Activated CD4-positive, alpha-beta T cell treated with anti-CD3 and anti-CD28 coated beads for 24 hours (primary cell): Measurements from ENCODE around the gene P2RY14.

Source experiments
- DNase-seq, 2 donors: peaks; one replicate each; pipeline ENCODE4 v3.0.0-alpha.2; 2020; ENCODE audit warnings: low read depth in 2 of 2

P2RY14 gene

GRCh38 chr3:151216641-151217607 is 61.4 kb downstream of the P2RY14 start:
- no peak for DNase-seq

- DNase-seq = no peak
Measured at GRCh38 chr3:151214459-151214858, 63.9 kb downstream of the P2RY14 start.

- no peak for DNase-seq
Measured at GRCh38 chr3:151213881-151214280, 64.5 kb downstream of the P2RY14 start.

DNA sequence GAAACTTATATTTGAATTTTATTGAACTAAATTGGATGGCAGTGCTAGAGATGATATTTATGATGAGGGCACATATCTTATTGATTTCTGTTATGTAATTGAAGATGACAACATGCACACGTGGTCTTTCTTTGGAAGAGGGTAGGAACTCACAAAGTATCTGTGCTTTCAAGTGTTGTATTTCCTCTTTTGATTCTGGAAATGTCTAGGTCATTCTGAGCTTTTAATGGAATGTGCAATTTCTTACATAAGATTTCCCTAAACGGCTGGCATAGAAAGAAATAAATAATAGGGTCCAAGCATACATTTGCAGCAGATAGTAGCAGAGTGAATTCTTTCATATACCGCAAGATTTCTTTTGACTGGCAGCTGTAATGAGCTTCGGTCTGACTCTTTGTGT is 65.2 kb downstream of the P2RY14 start:
- no peak for DNase-seq

DNA sequence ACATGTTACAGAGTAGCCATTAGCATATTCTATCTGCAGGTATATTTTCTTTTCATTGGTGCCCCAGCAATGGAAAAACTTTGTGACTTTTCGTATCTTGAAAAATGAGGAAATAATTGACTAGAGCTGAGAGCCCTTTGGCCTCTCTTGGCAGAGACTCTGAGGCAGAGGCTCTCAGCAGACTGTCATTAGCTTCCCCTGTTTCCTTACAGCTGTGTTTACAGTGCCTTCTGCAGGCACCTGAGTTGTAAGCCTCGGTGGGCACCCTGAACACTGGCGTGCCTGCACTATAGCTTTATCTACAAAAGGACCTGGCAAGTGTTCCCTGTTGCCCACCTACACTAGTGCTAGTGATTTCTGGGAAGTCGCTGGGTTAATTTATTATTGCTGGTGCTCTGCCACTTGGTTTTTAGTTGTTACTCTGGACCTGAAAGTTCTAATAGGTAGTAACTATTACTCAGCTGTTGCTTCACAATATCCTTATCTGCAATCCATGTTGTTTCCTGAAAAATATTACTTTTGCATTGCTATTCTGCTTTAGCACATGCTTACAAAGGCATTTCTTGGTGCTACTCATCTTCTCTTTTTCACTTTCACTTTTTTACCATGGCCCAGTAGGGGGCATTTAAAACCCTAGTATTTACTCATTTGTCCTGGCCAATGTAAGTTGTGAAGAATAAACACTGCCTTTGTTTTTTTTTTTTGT is 67.5 kb downstream of the P2RY14 start:
- DNase-seq = no peak

DNA sequence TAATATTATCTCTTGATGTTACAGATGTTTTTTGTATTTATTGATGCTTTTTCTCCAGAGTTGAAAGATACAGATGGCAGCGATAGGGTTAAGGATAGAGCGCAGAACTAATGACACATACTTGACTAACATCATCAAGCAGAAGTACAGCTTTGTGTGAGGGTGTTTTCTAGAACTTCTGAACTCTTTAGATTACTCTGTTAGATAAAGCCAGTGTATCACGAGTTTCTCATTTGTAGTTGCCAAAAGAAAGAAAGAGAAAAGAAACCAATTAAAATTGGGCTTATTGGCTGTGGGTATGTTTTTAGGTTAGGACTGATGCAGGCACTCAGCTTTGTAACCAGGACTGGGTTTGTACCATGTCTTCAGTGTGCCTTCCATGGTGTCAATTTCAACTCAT is 68.7 kb downstream of the P2RY14 start:
- no peak for DNase-seq

GRCh38 chr3:151206201-151206600 is 72.1 kb downstream of the P2RY14 start:
- DNase-seq = no peak

DNA sequence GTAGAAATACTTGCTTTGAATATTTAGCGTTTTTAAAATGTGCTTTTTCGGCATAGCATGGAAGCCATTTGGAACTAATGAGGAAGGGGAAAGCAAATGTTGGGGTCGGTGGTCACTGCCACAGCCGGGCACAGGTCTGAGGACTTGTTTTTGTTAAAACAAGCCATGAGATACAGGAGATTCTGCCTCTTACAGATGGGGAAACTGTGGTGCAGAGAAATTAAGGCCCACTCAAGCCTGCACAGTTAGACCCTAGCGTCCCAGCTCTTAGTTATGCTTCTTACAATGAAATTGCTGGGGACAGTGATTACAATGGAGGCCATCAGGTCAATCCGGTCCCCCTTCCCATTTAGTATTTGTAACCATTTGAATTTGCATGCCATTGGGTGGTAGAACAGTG is 72.9 kb downstream of the P2RY14 start:
- no peak for DNase-seq

DNA sequence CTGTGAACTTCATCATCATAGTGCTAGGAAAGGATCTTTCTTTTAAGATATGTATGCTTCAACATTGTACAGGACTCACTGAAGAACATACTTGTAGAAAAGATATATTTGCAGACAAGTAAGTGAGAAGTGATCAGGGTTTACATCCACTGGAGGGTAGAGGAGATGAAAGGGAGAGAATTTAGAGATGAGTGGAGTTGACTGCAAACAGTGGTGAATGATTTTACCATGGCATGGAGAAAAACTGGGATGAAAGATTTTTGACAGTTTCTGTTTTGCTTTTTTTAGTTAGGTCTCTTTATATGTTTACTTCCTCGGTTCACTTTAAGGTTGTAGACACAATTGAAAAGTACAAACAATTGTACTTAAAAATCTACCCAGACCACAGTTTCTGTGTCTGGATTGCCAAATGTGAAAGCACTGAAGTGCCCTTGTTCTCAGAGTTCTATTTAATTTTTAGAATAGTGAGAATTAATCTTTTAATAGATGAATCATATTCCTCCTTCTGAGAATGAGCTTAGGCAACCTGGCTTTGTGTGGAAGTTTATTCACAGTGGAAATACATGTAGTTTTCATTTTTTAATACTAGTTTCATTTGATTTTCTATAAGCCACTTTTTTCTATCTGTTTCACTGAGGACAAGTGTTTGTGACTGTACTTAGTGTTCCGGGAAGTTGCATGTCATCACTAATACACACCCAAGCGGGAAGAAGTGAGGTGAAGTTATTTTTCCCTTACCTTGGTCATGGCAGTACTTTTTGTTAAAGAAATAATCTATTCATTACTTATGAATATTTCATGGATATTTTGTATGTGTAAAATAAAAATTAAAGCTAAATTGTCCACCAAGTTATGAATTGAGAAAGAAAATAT is 73.6 kb downstream of the P2RY14 start:
- DNase-seq = no peak

DNA sequence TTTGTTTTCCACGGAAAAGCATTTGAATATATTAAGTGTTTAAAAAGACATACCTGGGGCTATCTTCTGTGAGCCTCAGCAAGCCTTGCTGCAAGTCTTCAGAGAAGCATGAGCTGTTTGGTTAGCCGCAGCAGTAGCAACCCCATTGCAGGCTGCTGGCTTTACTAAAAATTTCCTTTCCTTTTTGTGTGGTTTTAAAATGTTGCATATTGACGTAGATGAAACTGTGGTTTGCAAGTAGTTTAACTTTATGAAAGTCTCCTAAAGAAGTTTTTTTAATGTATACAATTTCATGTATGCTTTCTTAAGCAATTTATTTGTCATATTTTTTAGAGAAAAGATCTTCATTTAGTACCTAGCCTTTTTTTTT is 75.3 kb downstream of the P2RY14 start, which contains the start of gene GPR171:
Gene GPR171 (minus strand): TSS at position 166 of the 370 bp plus-strand sequence. CDS start 3,830 bp downstream, outside the sequence.
- peak in 1 of 2 donors; percentile 35 for DNase-seq

DNA sequence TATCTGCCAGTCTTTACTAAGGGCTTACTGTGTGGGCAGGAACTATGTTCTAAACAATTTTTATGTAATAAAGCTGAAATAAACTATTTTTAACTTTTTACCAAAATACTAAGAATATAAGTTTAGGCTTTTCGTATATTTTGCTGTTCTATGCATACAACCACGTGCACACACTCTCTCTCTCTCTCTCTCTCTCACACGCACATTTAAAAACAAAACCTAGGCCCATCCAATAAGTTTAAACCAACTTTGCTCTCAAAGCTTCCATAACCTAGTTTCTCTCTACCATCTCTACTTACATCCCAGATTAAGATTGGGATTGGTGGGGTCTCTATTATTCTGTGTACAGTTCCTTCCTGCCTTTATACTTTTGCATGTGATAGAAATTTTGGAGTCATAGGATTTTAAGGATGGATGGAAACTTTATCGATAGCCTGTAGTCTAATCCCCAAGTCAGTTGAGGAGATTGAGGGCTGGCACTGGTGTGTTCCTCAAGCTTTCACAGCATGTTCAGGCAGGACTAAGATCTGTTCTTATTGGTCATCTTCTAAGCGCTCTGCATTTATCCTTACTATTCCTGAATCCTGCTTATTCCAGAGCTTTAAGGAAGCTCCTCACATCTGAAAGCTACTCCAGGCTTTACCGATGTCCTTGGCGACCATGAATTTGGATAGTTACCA is 77.2 kb downstream of the P2RY14 start:
- no peak for DNase-seq

- DNase-seq = no peak
Measured at GRCh38 chr3:151200586-151200985, 77.8 kb downstream of the P2RY14 start.

DNA sequence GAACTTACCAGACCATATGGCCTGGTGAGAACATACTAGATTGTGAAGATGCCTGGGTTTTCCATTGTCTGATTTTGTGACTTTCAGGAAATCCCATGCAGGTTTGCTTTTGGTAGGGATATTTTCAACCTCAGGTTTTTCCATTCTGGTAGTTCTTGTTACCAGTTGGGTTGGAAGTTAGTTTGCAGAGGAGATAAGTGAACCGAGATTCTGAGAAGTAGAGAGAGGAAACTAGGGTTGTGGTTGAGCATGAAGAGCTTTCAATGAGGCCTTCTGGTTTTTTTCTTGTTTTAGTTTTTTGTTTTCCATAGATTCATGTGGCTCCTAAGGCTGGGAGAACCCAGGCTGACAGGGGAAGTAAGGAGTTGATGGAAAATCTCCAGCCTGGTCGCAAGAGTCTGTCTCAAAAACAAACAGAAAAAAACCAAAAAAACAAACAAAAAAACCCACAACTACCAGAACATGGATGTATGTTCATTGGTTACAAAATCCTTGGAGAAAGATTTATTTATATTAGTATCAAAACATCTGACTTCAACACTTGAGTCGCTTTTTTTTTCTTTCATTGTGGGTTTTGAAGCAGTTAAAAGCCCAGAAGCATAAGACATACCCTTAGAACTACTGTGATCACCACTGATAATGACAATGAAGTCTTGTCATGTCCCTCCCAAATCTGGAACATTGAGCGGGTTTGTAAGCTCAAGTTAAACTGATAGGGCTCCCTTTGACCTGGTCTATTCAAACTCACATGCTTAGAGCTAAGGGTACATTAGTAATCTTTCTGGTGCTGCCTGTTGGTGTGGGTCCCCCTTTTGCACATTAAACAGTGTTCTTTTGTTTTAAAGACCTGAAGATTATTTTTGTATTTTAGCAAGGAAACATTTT is 78.5 kb downstream of the P2RY14 start:
- DNase-seq = no peak

DNA sequence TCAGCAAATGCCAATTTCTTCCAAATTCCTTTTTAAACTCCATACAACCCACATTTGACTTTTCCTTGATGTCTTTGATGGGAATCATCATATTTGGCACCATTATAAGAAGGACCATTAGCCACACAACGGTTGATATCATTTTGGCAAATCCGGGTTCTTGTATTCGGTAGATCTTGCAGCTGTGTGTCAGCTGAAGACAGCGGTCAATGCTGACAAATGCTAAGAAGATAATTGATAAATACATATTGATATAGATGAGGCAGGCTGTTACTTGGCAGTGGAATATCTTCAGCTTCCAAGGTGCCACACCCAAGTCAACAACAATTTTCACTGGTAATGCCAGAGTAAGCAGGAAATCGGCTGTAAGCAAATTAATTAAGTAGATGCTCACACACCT is 79.5 kb downstream of the P2RY14 start:
- DNase-seq = no peak

DNA sequence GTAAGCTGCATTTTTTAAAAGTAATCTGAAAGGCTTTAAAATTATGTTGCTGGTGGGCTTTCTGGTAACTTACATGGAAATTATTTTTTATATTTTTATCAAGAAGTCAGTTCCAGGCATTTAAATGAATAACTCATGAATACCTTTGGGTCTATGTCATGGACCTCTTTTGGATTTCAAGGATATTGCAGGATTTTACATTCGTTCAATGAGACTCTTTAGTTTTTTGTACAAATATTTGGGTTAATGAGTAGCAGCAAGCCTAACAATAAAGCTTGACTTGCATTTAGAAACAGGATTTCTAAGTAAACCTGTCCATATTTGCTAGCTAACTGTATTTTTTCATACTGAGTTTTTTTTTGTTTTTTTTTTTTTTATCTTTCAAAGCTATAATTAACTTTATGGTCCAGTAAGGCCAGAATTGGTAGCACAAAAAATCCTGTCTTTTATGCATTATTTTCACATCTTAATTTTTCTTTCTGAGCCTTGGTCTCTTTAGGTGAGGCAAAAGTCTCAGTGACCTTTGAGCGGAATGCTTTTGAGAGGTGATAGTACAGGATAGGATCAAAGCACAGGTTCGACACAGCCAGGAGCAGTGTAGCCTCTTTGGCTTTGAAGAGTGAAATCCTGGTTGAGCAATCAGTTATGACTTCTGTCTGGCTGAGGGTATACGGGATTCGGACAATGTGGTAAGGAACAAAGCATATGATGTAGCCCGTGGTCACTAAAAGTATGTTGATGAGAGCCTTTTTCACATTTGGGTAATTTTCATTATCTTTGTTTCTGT is 80.2 kb downstream of the P2RY14 start:
- DNase-seq = no peak

- no peak for DNase-seq
Measured at GRCh38 chr3:151197228-151197627, 81.1 kb downstream of the P2RY14 start.

DNA sequence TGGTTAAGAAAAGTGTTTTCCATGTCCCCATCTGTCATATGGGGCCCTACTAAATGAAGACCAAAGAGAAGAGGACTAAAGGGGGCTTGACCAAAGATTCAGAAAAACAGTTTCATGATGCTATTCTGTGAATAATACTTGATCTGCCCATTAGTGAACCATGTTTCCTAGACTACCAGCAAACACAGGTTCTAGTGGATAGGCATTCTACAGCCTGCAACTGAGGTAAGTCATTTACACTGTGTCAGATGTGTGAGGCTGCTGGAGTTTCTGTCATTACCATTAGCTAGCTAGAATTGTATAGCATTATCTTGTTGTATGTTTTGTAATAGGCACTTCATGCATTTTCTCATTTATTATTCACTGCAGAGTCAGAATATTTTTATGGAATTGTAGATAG is 81.9 kb downstream of the P2RY14 start:
- no peak for DNase-seq

GRCh38 chr3:151195826-151196225 is 82.5 kb downstream of the P2RY14 start:
- no peak for DNase-seq

- DNase-seq = no peak
Measured at GRCh38 chr3:151192545-151192944, 85.8 kb downstream of the P2RY14 start.

DNA sequence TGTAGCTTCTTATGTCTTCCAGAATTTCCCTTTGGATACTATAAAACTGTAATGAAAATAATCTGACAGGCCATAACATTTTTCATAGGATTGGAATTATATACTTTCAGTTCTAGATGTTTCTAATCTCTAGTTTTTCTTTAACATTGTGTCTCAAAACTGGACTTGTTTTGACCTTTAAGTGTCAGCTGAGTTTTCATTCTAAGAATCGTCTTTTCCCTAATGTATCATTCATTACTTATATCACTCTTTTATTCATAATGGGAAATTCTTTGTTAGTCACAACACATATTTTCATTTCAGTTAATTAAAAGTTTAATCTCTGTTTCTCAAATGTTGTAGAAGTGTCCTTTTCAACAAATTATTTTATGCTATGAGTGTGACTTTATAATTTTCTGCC is 87.2 kb downstream of the P2RY14 start:
- no peak for DNase-seq
